GM19023 (cell line): ENCODE data around the gene FCGR2B.
"Not testable (repeated sequence)": the region's sequence is repeated elsewhere in the genome, so short reads cannot be mapped to it uniquely, and the experiment has no call there.

Experiments used
- ATAC-seq: cut with Tn5 transposase; IDR thresholded peaks from one replicate; pipeline ENCODE4 v1.9.1; 2021; ENCODE audit warnings: mild to moderate bottlenecking, moderate library complexity; ENCODE audit not compliant: unreplicated experiment

FCGR2B gene

GRCh38 chr1:161702250-161702649 lies 39.3 kb downstream of the FCGR2B start:
- no peak for ATAC-seq

GRCh38 chr1:161705537-161705936 lies 42.6 kb downstream of the FCGR2B start:
- no peak for ATAC-seq

- no peak for ATAC-seq
Observed at GRCh38 chr1:161706113-161706481, 43.2 kb downstream of the FCGR2B start.

- peak; percentile 73 for ATAC-seq
Observed at GRCh38 chr1:161706482-161707347, 43.8 kb downstream of the FCGR2B start, which contains the start of gene FCRLA. Gene FCRLA (plus strand): TSS chr1:161707229. CDS start chr1:161707265, 36 bp downstream.

- no peak for ATAC-seq
Observed at GRCh38 chr1:161707503-161707902, 44.6 kb downstream of the FCGR2B start.

GRCh38 chr1:161709373-161709772 lies 46.4 kb downstream of the FCGR2B start:
- no peak for ATAC-seq

GRCh38 chr1:161710560-161710959 lies 47.6 kb downstream of the FCGR2B start:
- no peak for ATAC-seq

GRCh38 chr1:161718559-161719324 lies 55.8 kb downstream of the FCGR2B start:
- peak; percentile 50 for ATAC-seq

- ATAC-seq: peak; percentile 52
Observed at GRCh38 chr1:161719325-161719611, 56.3 kb downstream of the FCGR2B start.

- ATAC-seq: no peak
Observed at GRCh38 chr1:161720422-161720821, 57.5 kb downstream of the FCGR2B start.

GRCh38 chr1:161720956-161721737 lies 58.2 kb downstream of the FCGR2B start, which contains the start of gene FCRLB:
Gene FCRLB (plus strand): TSS chr1:161721544. CDS start chr1:161722673, 1,129 bp downstream.
- no peak for ATAC-seq

GRCh38 chr1:161721738-161722343 lies 58.9 kb downstream of the FCGR2B start:
- ATAC-seq: no peak

GRCh38 chr1:161722406-161722805 lies 59.5 kb downstream of the FCGR2B start:
- no peak for ATAC-seq

GRCh38 chr1:161723459-161724141 lies 60.7 kb downstream of the FCGR2B start:
- no peak for ATAC-seq

- ATAC-seq: not testable (repeated sequence)
Observed at GRCh38 chr1:161725258-161725907, 62.4 kb downstream of the FCGR2B start.

- peak; percentile 21 for ATAC-seq
Observed at GRCh38 chr1:161725908-161726472, 63.0 kb downstream of the FCGR2B start.

- peak; percentile 58 for ATAC-seq
Observed at GRCh38 chr1:161726473-161727255, 63.7 kb downstream of the FCGR2B start.

- peak; percentile 9 for ATAC-seq
Observed at GRCh38 chr1:161727256-161727924, 64.4 kb downstream of the FCGR2B start.
